Limb (tissue), 2 donors: Measurements from ENCODE around the gene SEMA4A.

Experiments used
- DNase-seq, 2 donors: peaks; one replicate each; pipeline ENCODE4 v3.0.0-alpha.2; 2016; ENCODE audit errors: extremely low spot score in 2 of 2

Gene SEMA4A

DNA sequence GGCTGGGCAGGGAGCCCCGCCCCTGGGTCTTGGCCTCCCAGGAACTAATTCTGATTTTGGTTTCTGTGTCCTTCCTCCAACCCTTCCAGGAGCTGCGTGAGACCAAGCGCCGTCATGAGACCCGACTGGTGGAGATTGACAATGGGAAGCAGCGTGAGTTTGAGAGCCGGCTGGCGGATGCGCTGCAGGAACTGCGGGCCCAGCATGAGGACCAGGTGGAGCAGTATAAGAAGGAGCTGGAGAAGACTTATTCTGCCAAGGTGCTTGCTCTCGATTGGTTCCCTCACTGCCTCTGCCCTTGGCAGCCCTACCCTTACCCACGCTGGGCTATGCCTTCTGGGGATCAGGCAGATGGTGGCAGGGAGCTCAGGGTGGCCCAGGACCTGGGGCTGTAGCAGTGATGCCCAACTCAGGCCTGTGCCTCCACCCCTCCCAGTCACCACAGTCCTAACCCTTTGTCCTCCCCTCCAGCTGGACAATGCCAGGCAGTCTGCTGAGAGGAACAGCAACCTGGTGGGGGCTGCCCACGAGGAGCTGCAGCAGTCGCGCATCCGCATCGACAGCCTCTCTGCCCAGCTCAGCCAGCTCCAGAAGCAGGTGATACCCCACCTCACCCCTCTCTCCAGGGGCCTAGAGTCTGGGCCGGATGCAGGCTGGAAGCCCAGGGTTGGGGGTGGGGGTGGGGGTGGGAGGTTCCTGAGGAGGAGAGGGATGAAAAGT, 18.5 kb upstream of the SEMA4A start:
- no peak for DNase-seq

DNA sequence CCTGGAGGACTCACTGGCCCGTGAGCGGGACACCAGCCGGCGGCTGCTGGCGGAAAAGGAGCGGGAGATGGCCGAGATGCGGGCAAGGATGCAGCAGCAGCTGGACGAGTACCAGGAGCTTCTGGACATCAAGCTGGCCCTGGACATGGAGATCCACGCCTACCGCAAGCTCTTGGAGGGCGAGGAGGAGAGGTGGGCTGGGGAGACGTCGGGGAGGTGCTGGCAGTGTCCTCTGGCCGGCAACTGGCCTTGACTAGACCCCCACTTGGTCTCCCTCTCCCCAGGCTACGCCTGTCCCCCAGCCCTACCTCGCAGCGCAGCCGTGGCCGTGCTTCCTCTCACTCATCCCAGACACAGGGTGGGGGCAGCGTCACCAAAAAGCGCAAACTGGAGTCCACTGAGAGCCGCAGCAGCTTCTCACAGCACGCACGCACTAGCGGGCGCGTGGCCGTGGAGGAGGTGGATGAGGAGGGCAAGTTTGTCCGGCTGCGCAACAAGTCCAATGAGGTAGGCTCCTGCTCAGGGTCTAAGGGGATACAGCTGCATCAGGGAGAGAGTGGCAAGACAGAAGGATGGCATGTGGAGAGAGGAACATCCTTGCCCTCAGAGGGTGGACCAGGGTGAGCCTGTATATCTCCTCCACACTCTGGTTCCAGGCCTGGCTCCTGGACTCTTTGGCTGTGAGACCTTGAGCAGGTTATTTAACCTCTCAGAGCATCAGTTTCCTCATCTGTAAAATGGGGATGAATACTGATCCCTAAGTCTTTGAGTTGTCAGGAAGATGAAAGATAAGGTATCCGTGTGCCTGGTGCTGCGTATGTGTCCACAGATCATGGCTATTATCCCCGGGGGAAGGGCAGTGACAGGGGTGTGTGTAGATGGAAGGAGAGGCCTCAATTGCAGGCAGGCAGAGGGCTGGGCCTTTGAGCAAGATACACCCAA, 17.2 kb upstream of the SEMA4A start:
- DNase-seq: no peak

DNA sequence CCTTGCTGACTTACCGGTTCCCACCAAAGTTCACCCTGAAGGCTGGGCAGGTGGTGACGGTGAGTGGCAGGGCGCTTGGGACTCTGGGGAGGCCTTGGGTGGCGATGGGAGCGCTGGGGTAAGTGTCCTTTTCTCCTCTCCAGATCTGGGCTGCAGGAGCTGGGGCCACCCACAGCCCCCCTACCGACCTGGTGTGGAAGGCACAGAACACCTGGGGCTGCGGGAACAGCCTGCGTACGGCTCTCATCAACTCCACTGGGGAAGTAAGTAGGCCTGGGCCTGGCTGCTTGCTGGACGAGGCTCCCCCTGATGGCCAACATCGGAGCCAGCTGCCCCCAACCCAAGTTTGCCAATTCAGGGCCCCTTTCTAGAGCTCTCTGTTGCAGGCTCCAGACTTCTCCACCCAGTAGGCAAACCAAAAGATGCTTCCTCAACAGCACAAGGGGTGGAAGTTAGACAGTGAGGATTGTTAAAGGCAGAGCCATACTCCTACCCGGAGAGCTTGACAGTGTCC, 16.4 kb upstream of the SEMA4A start:
- DNase-seq: peak in 1 of 2 donors; percentile 35

DNA sequence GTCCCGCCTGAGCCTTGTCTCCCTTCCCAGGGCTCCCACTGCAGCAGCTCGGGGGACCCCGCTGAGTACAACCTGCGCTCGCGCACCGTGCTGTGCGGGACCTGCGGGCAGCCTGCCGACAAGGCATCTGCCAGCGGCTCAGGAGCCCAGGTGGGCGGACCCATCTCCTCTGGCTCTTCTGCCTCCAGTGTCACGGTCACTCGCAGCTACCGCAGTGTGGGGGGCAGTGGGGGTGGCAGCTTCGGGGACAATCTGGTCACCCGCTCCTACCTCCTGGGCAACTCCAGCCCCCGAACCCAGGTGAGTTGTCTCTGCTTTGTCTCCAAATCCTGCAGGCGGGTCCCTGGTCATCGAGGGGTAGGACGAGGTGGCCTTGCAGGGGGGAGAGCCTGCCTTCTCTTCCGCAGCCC, 14.9 kb upstream of the SEMA4A start:
- no peak for DNase-seq

DNA sequence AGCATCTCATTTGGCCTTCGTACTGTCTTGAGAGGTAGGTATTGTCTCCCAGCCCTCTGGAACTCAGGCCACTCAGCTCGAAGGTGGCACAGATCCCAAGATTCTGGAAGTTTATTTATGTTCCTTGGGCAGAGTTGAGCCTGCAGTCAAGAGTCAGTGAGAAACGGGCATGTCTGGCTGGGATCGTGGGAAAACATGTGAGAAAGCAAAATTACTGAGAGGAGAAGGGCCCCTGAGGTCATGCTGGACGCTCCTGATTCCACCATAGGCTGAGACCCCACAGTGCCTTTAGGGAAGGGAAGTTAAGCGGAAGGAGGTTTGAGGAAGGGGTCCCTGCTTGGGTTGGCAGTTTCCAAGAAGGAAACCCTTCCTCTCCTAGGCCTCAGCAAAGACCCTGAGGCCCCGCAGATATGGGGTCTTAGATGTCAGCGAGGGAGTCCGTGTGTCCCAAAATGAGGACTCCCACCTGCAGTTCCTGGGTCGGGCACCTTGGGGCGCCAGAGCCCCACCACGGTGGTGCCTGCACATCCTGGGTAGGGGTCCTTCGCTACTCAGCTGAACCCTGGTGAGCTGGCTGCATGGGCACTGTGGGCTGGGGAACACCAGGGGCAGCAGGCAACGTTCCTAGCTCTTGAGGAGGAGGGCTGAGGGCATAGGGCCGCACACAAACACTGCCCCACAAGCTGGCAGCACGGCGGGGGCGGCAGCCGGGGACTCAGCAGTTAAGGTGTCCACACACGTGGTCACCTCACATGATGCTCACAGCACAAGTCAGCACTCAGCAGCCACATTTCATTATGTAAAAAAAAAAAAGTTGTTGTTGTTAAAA, 12.3 kb upstream of the SEMA4A start:
- DNase-seq: peak in 1 of 2 donors; percentile 79

DNA sequence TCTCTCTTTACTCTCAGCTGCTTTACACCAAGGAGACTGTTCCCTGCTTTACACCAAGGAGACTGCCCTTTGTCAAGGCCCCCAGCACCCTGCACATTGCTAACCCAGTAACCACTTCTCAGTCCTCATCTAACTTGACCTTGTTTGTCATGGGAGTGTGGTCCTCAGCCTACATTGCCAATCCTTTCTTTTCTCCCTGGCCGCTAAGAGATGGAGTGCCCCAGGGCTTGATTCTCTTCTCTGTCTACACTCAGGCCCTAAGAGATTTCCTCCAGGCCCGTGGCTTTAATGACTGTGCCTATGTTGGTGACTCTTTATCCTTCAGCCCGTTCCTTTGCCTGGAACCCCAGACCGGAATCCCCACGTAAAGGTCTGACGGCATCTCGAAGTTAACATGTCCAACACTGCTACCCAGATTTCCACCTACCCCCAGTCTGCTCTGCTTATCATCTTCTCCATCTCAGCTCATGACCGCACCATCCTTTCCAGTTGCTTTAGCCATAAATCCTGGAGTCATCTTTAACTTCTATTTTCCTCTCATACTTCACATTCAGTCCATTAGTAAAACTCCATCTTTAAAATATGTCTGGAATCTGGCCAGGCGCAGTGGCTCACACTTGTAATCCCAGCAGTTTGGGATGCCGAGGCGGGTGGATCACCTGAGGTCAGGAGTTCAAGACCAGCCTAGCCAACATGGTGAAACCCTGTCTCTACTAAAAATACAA, 9.5 kb upstream of the SEMA4A start:
- no peak for DNase-seq

DNA sequence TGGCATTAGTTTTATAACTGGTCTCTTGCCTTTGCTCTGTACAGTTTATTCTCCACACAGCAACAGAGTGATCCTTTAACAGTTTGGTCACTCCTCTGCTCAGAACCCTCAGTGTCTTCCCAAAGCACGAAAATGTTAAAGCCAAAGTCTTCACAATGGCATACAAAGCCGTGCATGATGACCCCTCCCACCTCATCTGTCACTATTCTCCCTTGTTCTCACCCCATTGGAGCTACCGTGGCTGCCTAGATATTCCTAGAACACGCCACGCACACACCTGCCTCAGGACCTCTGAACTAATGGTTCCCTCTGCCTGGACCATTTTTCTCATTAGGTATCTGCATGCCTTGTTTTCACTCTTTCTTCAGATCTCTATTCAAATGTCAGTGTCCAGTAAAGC, 8.6 kb upstream of the SEMA4A start:
- DNase-seq: no peak

DNA sequence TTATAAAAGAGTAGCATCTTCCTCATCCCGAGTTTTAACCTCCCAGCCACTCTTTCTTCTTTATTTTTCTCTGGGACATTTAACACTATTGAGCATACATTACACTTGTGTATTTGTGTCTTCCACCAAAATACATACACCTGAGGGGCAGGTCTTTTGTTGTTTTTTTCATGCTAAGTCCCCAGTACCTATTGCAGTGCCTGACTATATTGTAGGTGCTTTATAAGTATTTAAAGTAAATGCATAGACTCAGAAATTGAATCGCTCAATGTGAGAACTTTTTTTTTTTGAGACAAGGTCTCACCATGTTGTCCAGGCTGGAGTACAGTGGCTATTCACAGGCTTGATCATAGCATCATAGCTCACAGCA, 7.8 kb upstream of the SEMA4A start:
- DNase-seq: no peak

DNA sequence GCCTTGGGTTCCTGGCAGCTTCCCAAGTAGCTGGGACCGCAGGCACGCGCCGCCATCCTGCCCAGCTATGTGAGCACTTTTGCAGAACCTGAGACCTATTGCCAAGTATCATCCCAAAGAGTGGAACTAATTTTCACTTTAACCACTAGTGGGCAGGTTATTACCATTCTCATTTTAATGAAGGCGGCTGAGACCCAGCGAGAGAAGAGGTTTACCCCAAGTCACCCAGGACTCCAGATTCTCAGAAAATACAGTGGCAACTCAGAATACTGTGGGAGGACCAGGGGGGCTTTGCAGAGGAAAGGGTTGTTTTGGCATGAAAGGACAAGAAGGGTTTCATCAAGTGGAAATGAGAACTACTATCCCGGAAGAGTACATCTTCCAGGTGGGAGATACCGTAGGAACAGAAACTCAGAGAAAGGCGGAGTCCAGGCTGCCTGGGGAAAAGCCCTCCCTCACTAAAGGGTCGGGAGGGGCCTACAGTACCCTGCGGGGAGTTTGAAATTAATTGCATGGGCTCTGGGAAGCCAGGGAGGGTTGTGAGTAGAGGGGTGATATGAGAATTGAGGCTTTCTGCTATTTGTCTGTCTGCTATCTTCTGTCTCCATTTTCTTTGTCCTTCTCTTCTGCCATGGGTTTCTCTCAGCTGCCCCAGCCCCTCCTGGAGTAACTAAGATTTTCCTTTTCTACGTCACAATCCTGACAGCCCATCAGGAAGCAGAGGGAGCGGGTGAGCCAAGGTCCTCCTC, 7.2 kb upstream of the SEMA4A start:
- DNase-seq: peak; percentile 77 to 86

DNA sequence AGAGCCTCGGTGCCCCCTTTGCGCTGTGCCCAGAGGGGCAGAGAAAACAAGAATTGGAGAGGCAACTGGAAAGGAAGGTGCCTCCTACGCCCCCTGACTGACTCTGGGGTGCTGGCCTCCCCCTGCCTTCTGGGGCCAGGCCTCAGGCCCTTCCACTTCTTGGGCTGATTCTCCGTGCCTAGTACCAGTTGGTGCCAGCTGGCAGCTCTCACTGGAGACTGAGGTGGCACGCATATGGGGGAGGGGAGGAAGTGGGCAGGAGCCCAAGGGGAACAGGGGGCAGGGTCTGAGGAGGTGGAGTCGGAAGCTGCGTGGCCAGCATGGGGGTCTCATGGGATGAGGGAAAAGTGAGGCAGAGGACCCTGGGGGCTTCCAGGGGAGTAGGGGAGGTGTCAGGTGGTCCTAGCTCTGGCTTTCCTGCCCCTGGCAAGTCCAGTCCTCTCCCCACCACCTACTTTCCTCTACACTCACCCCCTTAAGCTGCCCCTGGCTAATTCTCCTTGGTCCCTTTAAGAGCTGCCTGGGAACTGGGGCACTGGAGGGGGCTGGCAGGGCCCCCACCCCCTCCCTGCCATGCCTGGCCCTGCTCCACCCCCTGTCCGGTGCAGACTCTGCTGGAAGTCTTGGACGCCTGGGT, 6.5 kb upstream of the SEMA4A start:
- DNase-seq: peak in 1 of 2 donors; percentile 61

DNA sequence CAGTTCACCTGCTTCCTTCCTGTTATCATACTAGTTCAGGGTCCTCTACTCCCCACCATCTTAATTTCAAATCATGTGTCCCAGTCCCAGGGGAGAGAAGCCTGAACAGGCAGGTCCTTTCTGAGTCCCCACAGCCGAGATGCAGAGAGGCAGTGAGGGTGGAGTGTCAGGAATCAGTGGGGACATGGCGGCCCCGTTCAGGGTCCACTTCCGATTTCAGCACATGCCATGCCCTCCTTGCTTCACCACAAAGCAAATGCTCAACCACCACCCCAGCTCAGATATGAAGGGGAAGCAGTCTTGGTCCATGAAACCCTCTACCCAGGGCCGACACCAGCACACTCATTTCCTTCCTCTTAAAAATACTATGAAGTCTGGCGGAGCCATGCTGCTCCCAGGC, 5.2 kb upstream of the SEMA4A start:
- DNase-seq: peak in 1 of 2 donors; percentile 29

DNA sequence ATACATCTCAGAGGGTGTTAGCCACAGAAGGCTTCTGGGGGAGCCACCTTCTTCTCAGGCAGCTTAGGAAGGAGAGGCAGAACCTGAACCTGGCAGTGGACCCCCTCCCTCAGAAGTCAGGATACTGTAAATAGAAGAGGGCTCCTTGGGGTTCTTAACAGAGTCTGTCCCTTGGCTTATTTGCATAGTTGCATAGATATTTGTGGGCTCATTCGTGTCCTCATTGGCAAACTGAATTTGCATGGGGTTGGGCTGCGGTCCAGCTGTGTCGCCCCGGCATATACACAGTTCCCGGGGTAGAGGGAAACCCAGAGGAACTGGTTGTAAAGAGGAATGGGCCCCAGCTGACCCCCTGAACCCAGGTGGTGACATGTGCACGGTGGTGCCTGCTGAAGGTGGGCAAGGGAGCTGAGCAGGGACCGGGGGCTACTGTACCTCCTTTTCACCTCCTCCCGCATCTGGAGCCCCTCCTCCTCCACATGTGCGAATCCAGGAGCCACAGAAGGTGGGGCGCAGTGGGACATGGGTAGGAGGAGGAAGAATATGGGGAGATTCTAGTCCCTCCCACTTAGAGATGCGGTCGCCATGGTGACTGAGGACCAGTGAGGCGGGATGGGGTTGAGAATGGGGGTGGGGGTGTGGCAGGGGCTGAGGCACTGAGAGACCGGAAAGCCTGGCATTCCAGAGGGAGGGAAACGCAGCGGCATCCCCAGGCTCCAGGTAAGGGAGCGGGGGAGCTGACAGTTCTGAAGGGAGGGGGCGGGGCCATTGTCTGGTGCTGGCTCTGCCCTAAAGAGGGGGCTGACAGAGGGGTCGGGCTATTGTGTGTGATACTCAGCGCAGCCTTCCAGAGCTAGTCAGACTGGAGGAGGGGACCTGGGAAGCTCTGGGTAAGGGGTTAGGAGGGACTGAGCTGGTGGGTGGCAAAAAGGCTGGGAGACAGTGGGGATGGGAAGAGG, 3.7 kb upstream of the SEMA4A start:
- peak in 1 of 2 donors; percentile 63 for DNase-seq

DNA sequence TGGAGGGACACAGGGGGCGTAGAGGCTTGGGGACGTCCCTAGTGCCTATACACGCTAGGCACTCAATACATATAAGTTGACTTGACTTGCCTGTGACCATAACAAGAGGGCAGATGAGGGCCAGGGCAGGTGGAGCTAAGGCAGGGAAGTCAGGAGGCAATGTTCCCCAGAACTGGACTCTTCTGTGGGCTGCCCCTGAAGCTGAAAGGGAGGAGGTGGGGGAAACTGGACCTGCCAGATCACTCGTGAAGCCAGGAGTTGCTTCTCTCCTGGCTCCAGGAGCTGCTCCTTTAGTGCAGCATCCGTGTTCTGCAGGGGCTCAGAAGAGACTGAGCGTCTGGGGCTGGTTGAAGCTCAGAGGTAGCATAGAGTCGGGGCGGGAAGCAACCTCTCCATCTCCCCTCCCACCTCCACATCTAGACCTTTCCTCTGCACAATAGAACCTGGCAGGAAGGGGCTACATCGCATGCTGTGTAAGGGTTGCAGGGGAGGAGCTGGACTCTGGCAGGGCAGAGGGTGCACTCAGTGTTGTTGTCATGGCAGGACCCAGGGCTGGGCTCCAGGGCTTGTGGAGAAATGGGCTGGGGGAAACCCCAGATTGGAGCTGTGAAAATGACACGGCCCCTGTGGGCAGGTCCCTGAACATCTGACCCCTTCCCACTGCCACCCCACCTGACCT, 2.9 kb upstream of the SEMA4A start:
- DNase-seq: no peak

DNA sequence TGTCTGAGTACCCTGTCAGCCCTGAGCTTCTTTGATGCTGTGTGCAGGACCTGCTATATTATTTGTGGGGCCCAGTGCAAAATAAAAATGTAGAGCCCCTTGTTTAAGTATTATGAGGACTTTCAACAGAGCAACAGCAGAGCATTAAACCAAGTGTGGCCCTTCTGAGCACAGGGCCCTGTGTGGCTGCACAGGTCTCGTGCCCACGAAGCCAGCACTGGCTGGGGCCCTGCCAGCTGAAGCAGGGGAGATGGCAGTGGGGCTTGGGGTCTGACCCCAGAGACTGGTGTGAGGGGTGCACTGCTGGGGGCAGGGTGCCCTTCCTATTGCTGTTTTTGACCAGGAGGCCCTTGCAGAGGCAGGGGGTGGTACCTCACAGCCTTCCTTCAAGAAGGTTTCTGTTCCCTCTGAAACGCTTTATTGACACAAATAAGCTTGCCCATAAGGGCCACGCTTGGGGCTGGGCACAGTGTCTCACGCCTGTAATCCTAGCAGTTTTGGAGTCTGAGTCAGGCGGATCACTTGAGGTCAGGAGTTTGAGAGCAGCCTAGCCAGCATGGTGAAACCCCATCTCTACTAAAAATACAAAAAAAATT, 2.2 kb upstream of the SEMA4A start:
- no peak for DNase-seq

DNA sequence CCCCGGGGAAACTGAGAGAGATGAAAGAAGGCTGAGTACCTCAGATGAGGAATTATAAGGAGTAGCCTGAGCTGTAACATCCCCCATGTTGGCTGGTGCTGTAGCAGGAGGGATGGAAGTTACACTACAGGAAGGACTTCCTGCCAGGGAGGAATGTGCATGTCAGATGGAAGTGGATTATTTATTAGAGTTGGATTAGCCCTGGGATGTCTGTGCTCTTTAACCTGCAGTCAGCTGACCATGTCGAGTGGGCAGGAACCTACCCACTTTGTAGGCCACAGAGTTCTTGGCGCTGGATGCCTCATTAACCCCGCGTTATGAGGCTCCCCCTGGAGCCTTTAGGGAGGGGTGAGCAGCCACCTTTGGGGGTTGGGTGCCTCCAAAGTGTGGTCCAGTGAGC, 757 bp upstream of the SEMA4A start:
- no peak for DNase-seq

DNA sequence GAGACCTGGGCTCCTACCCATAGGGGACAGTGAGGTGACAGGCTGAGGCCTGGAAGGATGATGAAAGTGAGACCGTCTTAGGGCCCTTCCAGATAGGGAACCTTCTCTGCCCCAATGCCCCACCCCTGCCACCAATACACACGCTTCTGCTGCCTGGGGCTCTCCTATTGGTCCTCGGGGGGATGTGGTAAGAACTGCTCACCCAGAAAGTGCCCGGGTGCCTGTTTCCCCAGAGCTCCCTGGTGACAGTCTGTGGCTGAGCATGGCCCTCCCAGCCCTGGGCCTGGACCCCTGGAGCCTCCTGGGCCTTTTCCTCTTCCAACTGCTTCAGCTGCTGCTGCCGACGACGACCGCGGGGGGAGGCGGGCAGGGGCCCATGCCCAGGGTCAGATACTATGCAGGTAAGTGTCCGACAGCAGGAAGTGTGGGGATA, 948 bp downstream of the SEMA4A start:
- no peak for DNase-seq

DNA sequence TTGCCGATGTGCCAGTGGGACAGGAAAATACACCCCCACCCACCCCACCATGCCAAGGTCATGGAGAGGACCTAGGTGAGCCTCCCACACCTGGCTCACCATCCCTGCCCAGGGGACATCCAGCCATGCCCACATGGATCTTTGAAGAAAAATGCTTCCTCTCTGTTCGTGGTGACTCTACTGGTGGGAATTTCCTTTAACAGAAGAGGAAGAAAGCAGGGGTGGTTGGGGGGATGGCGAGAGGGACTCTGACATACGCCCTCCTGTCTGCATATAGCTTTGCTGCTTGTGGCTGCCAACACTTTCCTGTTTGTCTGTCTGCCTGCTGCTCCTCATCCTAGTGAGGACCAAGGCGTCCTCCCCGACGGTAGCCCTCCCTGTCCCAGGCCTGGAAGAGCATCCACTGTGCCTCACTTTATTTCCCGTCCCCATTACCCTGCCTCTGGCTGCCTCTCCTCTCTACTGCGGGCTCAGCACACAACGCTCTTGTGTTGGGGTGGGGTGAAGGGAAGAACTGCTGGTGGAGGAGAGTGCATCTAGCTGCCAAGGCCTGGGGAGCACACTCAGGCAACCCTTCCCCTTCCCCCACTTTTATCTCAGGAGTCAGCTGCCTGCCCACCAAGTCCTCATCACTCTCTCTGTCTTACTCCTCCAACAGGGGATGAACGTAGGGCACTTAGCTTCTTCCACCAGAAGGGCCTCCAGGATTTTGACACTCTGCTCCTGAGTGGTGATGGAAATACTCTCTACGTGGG, 2.5 kb downstream of the SEMA4A start:
- DNase-seq: no peak
